ENCODE measurements around the gene AKT3. TPM values are rescaled to one million over a fixed set of nuclear protein-coding genes. Genes with fewer than 3 reads are reported as not detected.

The AKT3 gene
- polyA plus RNA-seq, 1 donor (not counting 4 experiments of a cell fraction or from before 2014, with no cell fraction given) = 2.9 TPM

- no peaks in the 10 kb centered on the region for H3K9me3 ChIP-seq (ENCODE audit: control insufficient read depth, low read depth, low read length)
- H3K4me2 ChIP-seq (ENCODE audit: control insufficient read depth, extremely low read depth, insufficient read depth, low read depth, low read length) = peak overlapping the region; percentile 58
- FAIRE-seq = no peak
- H4K20me1 ChIP-seq (ENCODE audit: control insufficient read depth, extremely low read depth, insufficient read depth, low read length) = no peaks in the 10 kb centered on the region
- TF ChIP-seq EZH2 (IDR thresholded peaks at IDR 0.05; ENCODE audit: low read length) (no peak), CTCF (optimal IDR thresholded peaks at IDR 0.05 in 1 of 3, IDR thresholded peaks at IDR 0.05 in 1 of 3, conservative IDR thresholded peaks at IDR 0.05 in 1 of 3; ENCODE audit: extremely low read depth in 1 of 3, insufficient read depth in 2 of 3, low read length in 3 of 3) (no peak)
- no peak overlapping the region for H3K9ac ChIP-seq (ENCODE audit: control insufficient read depth, extremely low read depth, insufficient read depth, low read length)
- H3K4me3 ChIP-seq (ENCODE audit: control insufficient read depth in 2 of 3, extremely low read depth in 1 of 3, insufficient read depth in 2 of 3, low read depth in 1 of 3, low read length in 3 of 3) = peak overlapping the region in 1 of 3 experiments; percentile 60
- no peak overlapping the region for H2AFZ ChIP-seq (ENCODE audit: control insufficient read depth, low read length)
- H3K36me3 ChIP-seq (ENCODE audit: control insufficient read depth in 2 of 2, extremely low read depth in 1 of 2, insufficient read depth in 2 of 2, low read length in 2 of 2) = peaks cover 5 to 7% of the 10 kb centered on the region in 2 experiments
- H3K27me3 ChIP-seq (ENCODE audit: control insufficient read depth, extremely low read depth, insufficient read depth, low read length) = no peaks in the 10 kb centered on the region
- no peaks in the 10 kb centered on the region for H3K4me1 ChIP-seq (ENCODE audit: control insufficient read depth, extremely low read depth, insufficient read depth, low read length)
- H3K79me2 ChIP-seq (ENCODE audit: control insufficient read depth, insufficient read depth, low read length) = peaks cover 20% of the 10 kb centered on the region
- H3K27ac ChIP-seq (ENCODE audit: control insufficient read depth, insufficient read depth, low read length) = no peak overlapping the region
- no peaks in the 10 kb centered on the region for H3K9me1 ChIP-seq (ENCODE audit: control insufficient read depth, extremely low read depth, insufficient read depth, low read length)
- DNase-seq (ENCODE audit: low read depth, low spot score) = no peak
- dilution Hi-C loops (cut with MboI; ENCODE audit: extremely low pct_ligation_motif_present, low sequenced_read_pairs) = no loop called here
Observed at GRCh38 chr1:243489158-243489527, 360.9 kb downstream of the AKT3 start.

- no peaks in the 10 kb centered on the region for H3K27me3 ChIP-seq (ENCODE audit: control insufficient read depth, extremely low read depth, insufficient read depth, low read length)
- no peak for TF ChIP-seq CTCF (optimal IDR thresholded peaks at IDR 0.05 in 1 of 3, IDR thresholded peaks at IDR 0.05 in 1 of 3, conservative IDR thresholded peaks at IDR 0.05 in 1 of 3; ENCODE audit: extremely low read depth in 1 of 3, insufficient read depth in 2 of 3, low read length in 3 of 3)
- TF ChIP-seq EZH2 (IDR thresholded peaks at IDR 0.05; ENCODE audit: low read length) = no peak
- H4K20me1 ChIP-seq (ENCODE audit: control insufficient read depth, extremely low read depth, insufficient read depth, low read length) = no peaks in the 10 kb centered on the region
- no peaks in the 10 kb centered on the region for H3K9me1 ChIP-seq (ENCODE audit: control insufficient read depth, extremely low read depth, insufficient read depth, low read length)
- H3K27ac ChIP-seq (ENCODE audit: control insufficient read depth, insufficient read depth, low read length) = peak overlapping the region; percentile 52
- DNase-seq (ENCODE audit: low read depth, low spot score) (no peak), FAIRE-seq (no peak)
- peaks cover 17% of the 10 kb centered on the region for H3K79me2 ChIP-seq (ENCODE audit: control insufficient read depth, insufficient read depth, low read length)
- H3K9me3 ChIP-seq (ENCODE audit: control insufficient read depth, low read depth, low read length) = no peaks in the 10 kb centered on the region
- dilution Hi-C loops (cut with MboI; ENCODE audit: extremely low pct_ligation_motif_present, low sequenced_read_pairs) = no loop called here
- no peaks in the 10 kb centered on the region for H3K4me1 ChIP-seq (ENCODE audit: control insufficient read depth, extremely low read depth, insufficient read depth, low read length)
- H3K9ac ChIP-seq (ENCODE audit: control insufficient read depth, extremely low read depth, insufficient read depth, low read length) = peak overlapping the region; percentile 65
- no peak overlapping the region for H2AFZ ChIP-seq (ENCODE audit: control insufficient read depth, low read length)
- peak overlapping the region; percentile 58 for H3K4me2 ChIP-seq (ENCODE audit: control insufficient read depth, extremely low read depth, insufficient read depth, low read depth, low read length)
- peaks cover 5 to 7% of the 10 kb centered on the region in 2 experiments for H3K36me3 ChIP-seq (ENCODE audit: control insufficient read depth in 2 of 2, extremely low read depth in 1 of 2, insufficient read depth in 2 of 2, low read length in 2 of 2)
- H3K4me3 ChIP-seq (ENCODE audit: control insufficient read depth in 2 of 3, extremely low read depth in 1 of 3, insufficient read depth in 2 of 3, low read depth in 1 of 3, low read length in 3 of 3) = peak overlapping the region; percentile 43 to 60 (median 54)
Observed at GRCh38 chr1:243488459-243489157, 361.4 kb downstream of the AKT3 start.
